ENCODE measurements around the gene LPP. TPM values are rescaled to one million over a fixed set of nuclear protein-coding genes. Genes with fewer than 3 reads are reported as not detected.

Gene LPP
- total RNA-seq, 3 donors from 2014 or later: 262 to 816 (median 325) TPM

- no peaks in the 10 kb centered on the region for H3K4me1 ChIP-seq (ENCODE audit: low read depth)
- intact Hi-C loops (cut with DNase I, micrococcal nuclease): no loop called here
- H3K36me3 ChIP-seq (ENCODE audit: low read depth): no peaks in the 10 kb centered on the region
- no peak for ATAC-seq
- TF ChIP-seq CTCF (IDR thresholded peaks at IDR 0.05): no peak
- H3K4me3 ChIP-seq: no peak overlapping the region
- DNase-seq: no peak
- H3K9me3 ChIP-seq: no peaks in the 10 kb centered on the region
These were observed 435.8 kb downstream of the LPP start for GRCh38 chr3:188589771-188590170.

DNA sequence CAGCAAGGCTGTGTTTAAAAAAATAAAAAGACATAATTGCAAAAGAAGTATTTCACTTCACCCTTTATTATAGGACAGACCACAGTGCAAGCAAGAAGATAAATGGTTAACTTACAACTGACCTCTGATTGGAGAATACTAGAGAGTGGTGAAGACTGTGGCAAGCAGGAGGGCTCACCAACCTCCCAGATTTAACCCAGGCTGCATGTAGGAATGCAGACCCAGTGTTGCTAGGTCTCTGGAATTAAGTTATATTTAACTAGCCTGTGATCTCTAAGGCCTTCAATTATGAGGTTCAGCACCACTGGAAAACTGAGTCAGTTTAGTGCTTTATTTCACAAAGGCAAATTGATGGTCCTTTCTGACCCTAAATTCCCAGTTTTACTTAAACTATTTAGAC lies 436.6 kb downstream of the LPP start:
- no peak for TF ChIP-seq CTCF (IDR thresholded peaks at IDR 0.05)
- no peak for DNase-seq
- intact Hi-C loops (cut with DNase I, micrococcal nuclease): no loop called here
- H3K4me1 ChIP-seq (ENCODE audit: low read depth): no peaks in the 10 kb centered on the region
- H3K9me3 ChIP-seq: no peaks in the 10 kb centered on the region
- H3K36me3 ChIP-seq (ENCODE audit: low read depth): no peaks in the 10 kb centered on the region
- no peak for ATAC-seq
- no peak overlapping the region for H3K4me3 ChIP-seq

DNA sequence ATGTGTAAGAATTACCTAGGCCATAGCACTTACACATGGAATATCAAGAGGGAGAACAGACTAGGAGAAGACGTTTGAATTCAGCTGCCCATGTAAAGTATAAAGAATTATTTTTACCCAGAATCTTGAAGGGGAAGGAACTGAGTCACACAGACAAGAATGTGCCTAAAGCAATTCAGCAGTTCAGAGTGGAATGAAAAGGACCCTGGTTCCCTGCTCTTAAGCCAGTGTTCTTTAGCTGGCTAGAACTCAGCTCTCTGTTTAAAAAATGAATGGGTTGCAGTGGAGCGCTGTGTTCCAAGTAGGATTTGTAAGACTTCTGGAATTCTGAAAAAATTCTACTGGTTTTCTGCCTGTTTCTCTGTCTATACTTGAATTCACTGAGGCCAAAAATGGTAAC lies 440.2 kb downstream of the LPP start:
- no peak for TF ChIP-seq CTCF (IDR thresholded peaks at IDR 0.05)
- no peak for ATAC-seq

GRCh38 chr3:188595890-188596376 lies 442.0 kb downstream of the LPP start:
- no peaks in the 10 kb centered on the region for H3K9me3 ChIP-seq
- intact Hi-C loops (cut with DNase I, micrococcal nuclease): no loop called here
- H3K36me3 ChIP-seq (ENCODE audit: low read depth): no peaks in the 10 kb centered on the region
- DNase-seq: no peak
- TF ChIP-seq CTCF (IDR thresholded peaks at IDR 0.05): no peak
- no peak overlapping the region for H3K4me3 ChIP-seq
- no peaks in the 10 kb centered on the region for H3K4me1 ChIP-seq (ENCODE audit: low read depth)
- ATAC-seq: no peak

More for the DNA sequence above, 440.2 kb downstream of the LPP start:
- H3K4me3 ChIP-seq: no peak overlapping the region
- intact Hi-C loops (cut with DNase I, micrococcal nuclease): no loop called here
- DNase-seq: no peak
- no peaks in the 10 kb centered on the region for H3K36me3 ChIP-seq (ENCODE audit: low read depth)
- no peaks in the 10 kb centered on the region for H3K9me3 ChIP-seq
- H3K4me1 ChIP-seq (ENCODE audit: low read depth): no peaks in the 10 kb centered on the region

- Histone ChIP-seq H3K4me1 (ENCODE audit: low read depth) (no peaks in the 10 kb centered on the region), H3K4me3 (no peak overlapping the region), H3K9me3 (no peaks in the 10 kb centered on the region), H3K36me3 (ENCODE audit: low read depth) (no peaks in the 10 kb centered on the region)
- DNase-seq (no peak), ATAC-seq (no peak)
- intact Hi-C loops (cut with DNase I, micrococcal nuclease): no loop called here
- no peak for TF ChIP-seq CTCF (IDR thresholded peaks at IDR 0.05)
These were observed 444.9 kb downstream of the LPP start for GRCh38 chr3:188598894-188599293.

- TF ChIP-seq CTCF (IDR thresholded peaks at IDR 0.05): no peak
- intact Hi-C loops (cut with DNase I, micrococcal nuclease): no loop called here
- no peak overlapping the region for H3K4me3 ChIP-seq
- ATAC-seq: no peak
- H3K9me3 ChIP-seq: no peaks in the 10 kb centered on the region
- no peak for DNase-seq
- no peaks in the 10 kb centered on the region for H3K36me3 ChIP-seq (ENCODE audit: low read depth)
- H3K4me1 ChIP-seq (ENCODE audit: low read depth): no peaks in the 10 kb centered on the region
These were observed 448.2 kb downstream of the LPP start for GRCh38 chr3:188602111-188602510.
